ENCODE measurements around the gene LPO. TPM values are rescaled to one million over a fixed set of nuclear protein-coding genes. Genes with fewer than 3 reads are reported as not detected.

The LPO gene
- total and polyA plus RNA-seq, 2 donors (not counting 3 experiments of a cell fraction or from before 2014, with no cell fraction given), result not detected

- Histone ChIP-seq H3K4me2 (ENCODE audit: insufficient read depth, low read length) (no peak overlapping the region), H3K9me3 (replicated peaks; ENCODE audit: control insufficient read depth, insufficient read depth, low read length) (no peaks in the 10 kb centered on the region), H3K9me1 (replicated peaks; ENCODE audit: control insufficient read depth, extremely low read depth, insufficient read depth, low read length) (no peaks in the 10 kb centered on the region), H3K4me3 (replicated peaks in 1 of 3; ENCODE audit: insufficient read depth in 1 of 3, low read depth in 1 of 3, low read length in 3 of 3) (no peak overlapping the region), H2AFZ (ENCODE audit: low read depth, low read length) (no peak overlapping the region), H3K4me1 (ENCODE audit: control insufficient read depth, extremely low read depth, insufficient read depth, low read length) (no peaks in the 10 kb centered on the region), H3K27ac (ENCODE audit: insufficient read depth, low read depth, low read length) (no peak overlapping the region), H4K20me1 (replicated peaks; ENCODE audit: control insufficient read depth, extremely low read depth, insufficient read depth, low read length) (no peaks in the 10 kb centered on the region), H3K9ac (replicated peaks; ENCODE audit: extremely low read depth, insufficient read depth, low read length) (no peak overlapping the region), H3K79me2 (ENCODE audit: control insufficient read depth, insufficient read depth, low read length) (no peaks in the 10 kb centered on the region), H3K36me3 (ENCODE audit: control insufficient read depth in 2 of 2, extremely low read depth in 1 of 2, insufficient read depth in 2 of 2, low read length in 2 of 2) (no peaks in the 10 kb centered on the region), H3K27me3 (ENCODE audit: control insufficient read depth in 2 of 2, insufficient read depth in 2 of 2, low read length in 2 of 2) (no peaks in the 10 kb centered on the region)
- CTCF ChIA-PET, result no interaction called here
- dilution Hi-C loops (cut with MboI; ENCODE audit: extremely low pct_ligation_motif_present, low sequenced_read_pairs) (no loop called here), intact Hi-C loops (cut with micrococcal nuclease) (no loop called here)
- TF ChIP-seq, protein P1, sequence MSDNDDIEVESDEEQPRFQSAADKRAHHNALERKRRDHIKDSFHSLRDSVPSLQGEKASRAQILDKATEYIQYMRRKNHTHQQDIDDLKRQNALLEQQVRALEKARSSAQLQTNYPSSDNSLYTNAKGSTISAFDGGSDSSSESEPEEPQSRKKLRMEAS (IDR thresholded peaks at IDR 0.05; ENCODE audit: insufficient read depth, insufficient read length), result no peak
- TF ChIP-seq POLR2A (IDR thresholded peaks at IDR 0.05; ENCODE audit: low read depth, low read length) (no peak), CTCF (IDR thresholded peaks at IDR 0.05; ENCODE audit: extremely low read depth in 1 of 2, insufficient read depth in 1 of 2, low read depth in 1 of 2, low read length in 2 of 2) (no peak), MYC (IDR thresholded peaks at IDR 0.05; ENCODE audit: low read depth, low read length) (no peak), FOS (IDR thresholded peaks at IDR 0.05; ENCODE audit: borderline replicate concordance, insufficient read depth, low read length) (no peak), EZH2 (IDR thresholded peaks at IDR 0.05; ENCODE audit: borderline replicate concordance, low read depth, low read length, severe bottlenecking) (no peak), GATA2 (IDR thresholded peaks at IDR 0.05; ENCODE audit: insufficient read depth, insufficient read length, low read depth, low read length) (no peak), JUN (IDR thresholded peaks at IDR 0.05; ENCODE audit: borderline replicate concordance, insufficient read depth, insufficient read length, low read depth) (no peak), POLR2AphosphoS5 (IDR thresholded peaks at IDR 0.05; ENCODE audit: insufficient read depth, low read depth, low read length) (no peak)
- DNase-seq (ENCODE audit: low read depth, low spot score) (peak; percentile 9), FAIRE-seq (no peak)
- POLR2A ChIA-PET, result no interaction called here
- no TSS peak for BruUV-seq (replicated peaks)
Observed at GRCh38 chr17:58189436-58190146, 48.8 kb upstream of the LPO start.

Measured in endothelial cell of umbilical vein (primary cell).